ENCODE results near the gene LMNA.
A peak's percentile ranks its signal among the peaks of the same experiment; 100 is the strongest.

LMNA gene

GRCh38 chr1:156073110-156073687 is 41.3 kb upstream of the LMNA start:
- no peak for TF ChIP-seq Cebpa-rat (IDR thresholded peaks at IDR 0.05)
- H3K27ac ChIP-seq, result no peak overlapping the region
- no peaks in the 10 kb centered on the region for H3K9me3 ChIP-seq (replicated peaks in 1 of 11)
- peaks cover 31 to 78% (median 68%) of the 10 kb centered on the region in 10 experiments for H3K4me1 ChIP-seq
- H3K9ac ChIP-seq, result no peak overlapping the region
- no peaks in the 10 kb centered on the region for H3K27me3 ChIP-seq
- peaks cover 0 to 62% (median 43%) of the 10 kb centered on the region in 11 experiments; a peak in 15 of 22 replicates for H4K20me1 ChIP-seq
- H3K4me3 ChIP-seq, result no peak overlapping the region
- peaks cover 0 to 53% (median 45%) of the 10 kb centered on the region in 11 experiments; a peak in 19 of 22 replicates for H3K36me3 ChIP-seq
- H3K4me2 ChIP-seq, result peak overlapping the region in 1 of 11 experiments; percentile 1; a peak in 2 of 22 replicates

GRCh38 chr1:156073740-156074139 is 40.8 kb upstream of the LMNA start:
- H3K9ac ChIP-seq, result no peak overlapping the region
- H3K27ac ChIP-seq, result no peak overlapping the region
- no peak for TF ChIP-seq Cebpa-rat (IDR thresholded peaks at IDR 0.05)

GRCh38 chr1:156074661-156075060 is 39.9 kb upstream of the LMNA start:
- Histone ChIP-seq H3K4me2 (peak overlapping the region; percentile 60 to 99 (median 82)), H3K27ac (no peak overlapping the region), H3K27me3 (no peaks in the 10 kb centered on the region), H4K20me1 (peaks cover 0 to 76% (median 57%) of the 10 kb centered on the region in 11 experiments; a peak in 16 of 22 replicates), H3K9me3 (replicated peaks in 1 of 11) (no peaks in the 10 kb centered on the region), H3K36me3 (peaks cover 0 to 54% (median 45%) of the 10 kb centered on the region in 11 experiments; a peak in 19 of 22 replicates), H3K4me1 (peaks cover 31 to 89% (median 80%) of the 10 kb centered on the region in 10 experiments), H3K4me3 (no peak overlapping the region), H3K9ac (peak overlapping the region in 3 of 11 experiments; percentile 15 to 67 (median 57); a peak in 3 of 22 replicates)
- no peak for TF ChIP-seq Cebpa-rat (IDR thresholded peaks at IDR 0.05)

More at GRCh38 chr1:156073740-156074139, 40.8 kb upstream of the LMNA start:
- peaks cover 31 to 84% (median 73%) of the 10 kb centered on the region in 10 experiments for H3K4me1 ChIP-seq
- no peak overlapping the region for H3K4me2 ChIP-seq
- no peak overlapping the region for H3K4me3 ChIP-seq
- peaks cover 0 to 54% (median 45%) of the 10 kb centered on the region in 11 experiments; a peak in 19 of 22 replicates for H3K36me3 ChIP-seq
- no peaks in the 10 kb centered on the region for H3K27me3 ChIP-seq
- peaks cover 0 to 67% (median 49%) of the 10 kb centered on the region in 11 experiments; a peak in 16 of 22 replicates for H4K20me1 ChIP-seq
- H3K9me3 ChIP-seq (replicated peaks in 1 of 11), result no peaks in the 10 kb centered on the region

- no peak overlapping the region for H3K4me3 ChIP-seq
- peaks cover 27 to 89% (median 80%) of the 10 kb centered on the region in 10 experiments for H3K4me1 ChIP-seq
- H3K9me3 ChIP-seq (replicated peaks in 1 of 11), result no peaks in the 10 kb centered on the region
- H3K9ac ChIP-seq, result peak overlapping the region in 7 of 11 experiments; percentile 25 to 72 (median 57); a peak in 8 of 22 replicates
- TF ChIP-seq Cebpa-rat (IDR thresholded peaks at IDR 0.05), result no peak
- H4K20me1 ChIP-seq, result peaks cover 0 to 81% (median 62%) of the 10 kb centered on the region in 11 experiments; a peak in 16 of 22 replicates
- H3K27me3 ChIP-seq, result no peaks in the 10 kb centered on the region
- H3K4me2 ChIP-seq, result peak overlapping the region; percentile 60 to 99 (median 82)
- H3K36me3 ChIP-seq, result peaks cover 0 to 54% (median 45%) of the 10 kb centered on the region in 11 experiments; a peak in 19 of 22 replicates
- H3K27ac ChIP-seq, result peak overlapping the region in 2 of 11 experiments; percentile 42 to 64; a peak in 2 of 22 replicates
Measured at GRCh38 chr1:156075162-156075561, 39.3 kb upstream of the LMNA start.

GRCh38 chr1:156075775-156076204 is 38.7 kb upstream of the LMNA start:
- no peak for TF ChIP-seq Cebpa-rat (IDR thresholded peaks at IDR 0.05)
- no peaks in the 10 kb centered on the region for H3K27me3 ChIP-seq
- peak overlapping the region in 7 of 11 experiments; percentile 4 to 64 (median 49); a peak in 9 of 22 replicates for H3K27ac ChIP-seq
- no peaks in the 10 kb centered on the region for H3K9me3 ChIP-seq (replicated peaks in 1 of 11)
- H3K9ac ChIP-seq, result peak overlapping the region in 10 of 11 experiments; percentile 41 to 72 (median 55); a peak in 14 of 22 replicates
- H4K20me1 ChIP-seq, result peaks cover 0 to 88% (median 68%) of the 10 kb centered on the region in 11 experiments; a peak in 16 of 22 replicates
- peak overlapping the region in 4 of 10 experiments; percentile 46 to 64 (median 52); a peak in 7 of 20 replicates for H3K4me3 ChIP-seq
- peaks cover 0 to 54% (median 45%) of the 10 kb centered on the region in 11 experiments; a peak in 19 of 22 replicates for H3K36me3 ChIP-seq
- peaks cover 29 to 89% (median 80%) of the 10 kb centered on the region in 10 experiments for H3K4me1 ChIP-seq
- peak overlapping the region; percentile 60 to 99 (median 82) for H3K4me2 ChIP-seq

GRCh38 chr1:156076609-156077429 is 37.7 kb upstream of the LMNA start:
- no peak for TF ChIP-seq Cebpa-rat (IDR thresholded peaks at IDR 0.05)
- no peaks in the 10 kb centered on the region for H3K9me3 ChIP-seq (replicated peaks in 1 of 11)
- peak overlapping the region in 9 of 10 experiments; percentile 23 to 64 (median 46); a peak in 16 of 20 replicates for H3K4me3 ChIP-seq
- H3K36me3 ChIP-seq, result peaks cover 0 to 54% (median 45%) of the 10 kb centered on the region in 11 experiments; a peak in 19 of 22 replicates
- peaks cover 0 to 87% (median 70%) of the 10 kb centered on the region in 11 experiments; a peak in 16 of 22 replicates for H4K20me1 ChIP-seq
- peak overlapping the region; percentile 41 to 72 (median 57); a peak in 20 of 22 replicates for H3K9ac ChIP-seq
- H3K4me2 ChIP-seq, result peak overlapping the region; percentile 60 to 99 (median 82)
- H3K27ac ChIP-seq, result peak overlapping the region in 10 of 11 experiments; percentile 27 to 65 (median 50); a peak in 19 of 22 replicates
- H3K27me3 ChIP-seq, result no peaks in the 10 kb centered on the region
- H3K4me1 ChIP-seq, result peaks cover 35 to 82% (median 75%) of the 10 kb centered on the region in 10 experiments

- peaks cover 0 to 54% (median 43%) of the 10 kb centered on the region in 11 experiments; a peak in 19 of 22 replicates for H3K36me3 ChIP-seq
Measured at GRCh38 chr1:156077430-156077760, 37.1 kb upstream of the LMNA start.

GRCh38 chr1:156078728-156079127 is 35.8 kb upstream of the LMNA start:
- no peak for TF ChIP-seq Cebpa-rat (IDR thresholded peaks at IDR 0.05)
- Histone ChIP-seq H3K9me3 (replicated peaks in 1 of 11) (no peaks in the 10 kb centered on the region), H3K4me2 (peak overlapping the region in 9 of 11 experiments; percentile 17 to 99 (median 96); a peak in 18 of 22 replicates), H3K27ac (peak overlapping the region in 4 of 11 experiments; percentile 5 to 51 (median 22); a peak in 4 of 22 replicates), H3K27me3 (no peaks in the 10 kb centered on the region), H3K36me3 (peaks cover 0 to 42% (median 33%) of the 10 kb centered on the region in 11 experiments; a peak in 19 of 22 replicates), H3K4me3 (no peak overlapping the region), H4K20me1 (peaks cover 0 to 73% (median 63%) of the 10 kb centered on the region in 11 experiments; a peak in 16 of 22 replicates), H3K9ac (peak overlapping the region in 8 of 11 experiments; percentile 5 to 54 (median 32); a peak in 12 of 22 replicates), H3K4me1 (peaks cover 42 to 80% (median 76%) of the 10 kb centered on the region in 10 experiments)

More at GRCh38 chr1:156077430-156077760, 37.1 kb upstream of the LMNA start:
- Histone ChIP-seq H3K9me3 (replicated peaks in 1 of 11) (no peaks in the 10 kb centered on the region), H3K27me3 (no peaks in the 10 kb centered on the region), H4K20me1 (peaks cover 0 to 85% (median 70%) of the 10 kb centered on the region in 11 experiments; a peak in 16 of 22 replicates), H3K27ac (peak overlapping the region in 3 of 11 experiments; percentile 50 to 65 (median 64); a peak in 4 of 22 replicates), H3K4me2 (peak overlapping the region; percentile 60 to 99 (median 82); a peak in 13 of 22 replicates), H3K4me3 (no peak overlapping the region), H3K4me1 (peaks cover 35 to 79% (median 73%) of the 10 kb centered on the region in 10 experiments), H3K9ac (0 out of 22 replicates have a peak overlapping the region, but pooled peaks of 1 of the 11 experiments have one; percentile 12)
- no peak for TF ChIP-seq Cebpa-rat (IDR thresholded peaks at IDR 0.05)
